Dedifferentiated amniotic fluid mesenchymal stem cell (primary cell): ENCODE data around the gene TRIM24.

Experiments
- DNase-seq: peaks from one replicate; pipeline ENCODE4 v3.0.0-alpha.2; 2016; ENCODE audit errors: extremely low spot score

Gene TRIM24

GRCh38 chr7:138538518-138538917, 78.5 kb downstream of the TRIM24 start:
- peak; percentile 58 for DNase-seq

- DNase-seq = no peak
Measured at GRCh38 chr7:138538997-138539644, 79.1 kb downstream of the TRIM24 start.

- DNase-seq = no peak
Measured at GRCh38 chr7:138542183-138542582, 82.1 kb downstream of the TRIM24 start.

- no peak for DNase-seq
Measured at GRCh38 chr7:138543739-138544138, 83.7 kb downstream of the TRIM24 start.

- no peak for DNase-seq
Measured at GRCh38 chr7:138545123-138545522, 85.1 kb downstream of the TRIM24 start.

GRCh38 chr7:138546064-138546619, 86.1 kb downstream of the TRIM24 start:
- DNase-seq = no peak

- no peak for DNase-seq
Measured at GRCh38 chr7:138546829-138547228, 86.8 kb downstream of the TRIM24 start.

GRCh38 chr7:138549082-138549481, 89.0 kb downstream of the TRIM24 start:
- no peak for DNase-seq

GRCh38 chr7:138550337-138550736, 90.3 kb downstream of the TRIM24 start:
- no peak for DNase-seq

- no peak for DNase-seq
Measured at GRCh38 chr7:138551102-138551501, 91.0 kb downstream of the TRIM24 start.

GRCh38 chr7:138553805-138554204, 93.7 kb downstream of the TRIM24 start:
- no peak for DNase-seq

- no peak for DNase-seq
Measured at GRCh38 chr7:138554674-138555073, 94.6 kb downstream of the TRIM24 start.

GRCh38 chr7:138555684-138556083, 95.6 kb downstream of the TRIM24 start:
- DNase-seq = no peak

- no peak for DNase-seq
Measured at GRCh38 chr7:138556771-138557484, 96.9 kb downstream of the TRIM24 start.

- DNase-seq = no peak
Measured at GRCh38 chr7:138559448-138559847, 99.4 kb downstream of the TRIM24 start.

GRCh38 chr7:138563808-138564207, 103.7 kb downstream of the TRIM24 start:
- DNase-seq = no peak

GRCh38 chr7:138564365-138564764, 104.3 kb downstream of the TRIM24 start:
- no peak for DNase-seq

GRCh38 chr7:138565071-138565450, 105.0 kb downstream of the TRIM24 start:
- no peak for DNase-seq

GRCh38 chr7:138565451-138566114, 105.5 kb downstream of the TRIM24 start:
- DNase-seq = no peak

- no peak for DNase-seq
Measured at GRCh38 chr7:138568655-138569054, 108.6 kb downstream of the TRIM24 start.

- DNase-seq = no peak
Measured at GRCh38 chr7:138569418-138569817, 109.4 kb downstream of the TRIM24 start.

- DNase-seq = no peak
Measured at GRCh38 chr7:138570715-138571114, 110.7 kb downstream of the TRIM24 start.

- no peak for DNase-seq
Measured at GRCh38 chr7:138573741-138574140, 113.7 kb downstream of the TRIM24 start.
